HG03196 (cell line): ENCODE results near the gene RELT.
"Not testable (repeated sequence)": the region's sequence is repeated elsewhere in the genome, so short reads cannot be mapped to it uniquely, and the experiment has no call there.

Experiments
- ATAC-seq: cut with Tn5 transposase; IDR thresholded peaks from one replicate; pipeline ENCODE4 v1.9.1; 2021; ENCODE audit not compliant: unreplicated experiment

The RELT gene

GRCh38 chr11:73428227-73428626, 52.0 kb downstream of the RELT start:
- ATAC-seq = no peak

- no peak for ATAC-seq
Measured at GRCh38 chr11:73428699-73429098, 52.5 kb downstream of the RELT start.

GRCh38 chr11:73429121-73429750, 53.0 kb downstream of the RELT start:
- ATAC-seq = no peak

GRCh38 chr11:73430326-73430725, 54.1 kb downstream of the RELT start:
- no peak for ATAC-seq

GRCh38 chr11:73431396-73431795, 55.2 kb downstream of the RELT start:
- ATAC-seq = no peak

GRCh38 chr11:73436859-73437258, 60.7 kb downstream of the RELT start:
- ATAC-seq = not testable (repeated sequence)

GRCh38 chr11:73439002-73439843, 63.0 kb downstream of the RELT start:
- no peak for ATAC-seq

GRCh38 chr11:73445980-73446379, 69.8 kb downstream of the RELT start:
- no peak for ATAC-seq

- ATAC-seq = no peak
Measured at GRCh38 chr11:73446766-73447165, 70.6 kb downstream of the RELT start.
